Measurements from ENCODE around the gene KCNMB1. TPM values are rescaled to one million over a fixed set of nuclear protein-coding genes. Genes with fewer than 3 reads are reported as not detected.

KCNMB1 gene
- total and polyA plus RNA-seq, 2 donors from 2014 or later = 2.1 to 4.5 TPM

DNA sequence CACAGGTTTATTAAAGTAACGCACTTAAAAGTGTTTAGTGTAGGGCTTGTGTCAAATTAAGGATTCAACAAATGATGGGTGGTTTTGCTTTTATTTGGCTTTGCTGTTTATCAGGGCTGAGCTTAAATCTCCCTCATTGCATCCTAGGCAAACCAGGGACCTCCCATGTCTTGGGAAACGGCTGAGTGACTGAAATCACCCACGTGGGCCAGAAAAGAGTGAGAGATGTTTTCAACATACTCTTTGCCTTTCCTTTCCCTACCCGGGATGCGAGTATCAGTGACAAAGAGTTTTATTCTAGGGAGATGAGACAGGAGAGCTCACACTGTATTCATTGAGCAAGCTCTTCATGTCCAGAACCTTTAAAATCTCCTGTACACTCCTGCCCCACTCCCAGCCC lies 23.3 kb downstream of the KCNMB1 start:
- TF ChIP-seq, protein P1, sequence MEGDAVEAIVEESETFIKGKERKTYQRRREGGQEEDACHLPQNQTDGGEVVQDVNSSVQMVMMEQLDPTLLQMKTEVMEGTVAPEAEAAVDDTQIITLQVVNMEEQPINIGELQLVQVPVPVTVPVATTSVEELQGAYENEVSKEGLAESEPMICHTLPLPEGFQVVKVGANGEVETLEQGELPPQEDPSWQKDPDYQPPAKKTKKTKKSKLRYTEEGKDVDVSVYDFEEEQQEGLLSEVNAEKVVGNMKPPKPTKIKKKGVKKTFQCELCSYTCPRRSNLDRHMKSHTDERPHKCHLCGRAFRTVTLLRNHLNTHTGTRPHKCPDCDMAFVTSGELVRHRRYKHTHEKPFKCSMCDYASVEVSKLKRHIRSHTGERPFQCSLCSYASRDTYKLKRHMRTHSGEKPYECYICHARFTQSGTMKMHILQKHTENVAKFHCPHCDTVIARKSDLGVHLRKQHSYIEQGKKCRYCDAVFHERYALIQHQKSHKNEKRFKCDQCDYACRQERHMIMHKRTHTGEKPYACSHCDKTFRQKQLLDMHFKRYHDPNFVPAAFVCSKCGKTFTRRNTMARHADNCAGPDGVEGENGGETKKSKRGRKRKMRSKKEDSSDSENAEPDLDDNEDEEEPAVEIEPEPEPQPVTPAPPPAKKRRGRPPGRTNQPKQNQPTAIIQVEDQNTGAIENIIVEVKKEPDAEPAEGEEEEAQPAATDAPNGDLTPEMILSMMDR (IDR thresholded peaks at IDR 0.05; ENCODE audit: borderline replicate concordance, extremely low read depth, insufficient read depth) = no peak
- Histone ChIP-seq H3K36me3 (ENCODE audit: control insufficient read depth in 2 of 3, insufficient read depth in 3 of 3, low read length in 3 of 3) (no peaks in the 10 kb centered on the region), H3K9ac (ENCODE audit: low read length in 3 of 3) (no peak overlapping the region), H3K4me3 (ENCODE audit: low read length in 3 of 3) (no peak overlapping the region), H3K9me3 (ENCODE audit: control insufficient read depth in 2 of 3, insufficient read depth in 1 of 3, low read length in 3 of 3) (no peaks in the 10 kb centered on the region), H3K27me3 (ENCODE audit: control insufficient read depth, insufficient read depth, low read length) (no peaks in the 10 kb centered on the region), H3K27ac (ENCODE audit: low read depth in 2 of 2, low read length in 2 of 2) (no peak overlapping the region), H3K4me1 (ENCODE audit: control insufficient read depth in 2 of 3, insufficient read depth in 2 of 3, low read depth in 1 of 3, low read length in 3 of 3) (no peaks in the 10 kb centered on the region)
- intact Hi-C loops (cut with DNase I) = no loop called here
- DNase-seq = no peak
- FAIRE-seq = no peak

DNA sequence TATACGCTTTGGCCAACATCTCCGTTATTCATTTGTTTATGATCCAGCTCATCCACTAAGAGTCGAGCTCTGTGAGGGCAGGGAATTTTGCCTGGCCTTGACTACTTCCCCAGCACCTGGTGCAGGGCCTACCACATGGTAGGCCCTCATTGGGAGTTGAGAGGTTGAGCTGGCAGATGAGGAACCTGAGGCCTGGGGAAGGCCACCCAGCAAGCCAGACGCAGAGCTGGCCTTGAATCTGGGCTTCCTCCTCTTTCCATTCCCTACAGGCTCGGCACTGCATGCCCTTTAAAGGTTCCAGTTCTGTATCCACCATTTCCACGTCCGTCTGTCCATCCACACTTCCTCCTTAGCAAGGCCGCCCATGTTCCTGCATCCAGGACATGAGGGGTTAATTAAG lies 24.2 kb downstream of the KCNMB1 start:
- FAIRE-seq = no peak
- TF ChIP-seq, protein P1 (IDR thresholded peaks at IDR 0.05; ENCODE audit: borderline replicate concordance, extremely low read depth, insufficient read depth) = no peak
- H3K36me3 ChIP-seq (ENCODE audit: control insufficient read depth in 2 of 3, insufficient read depth in 3 of 3, low read length in 3 of 3) = no peaks in the 10 kb centered on the region
- no peaks in the 10 kb centered on the region for H3K4me1 ChIP-seq (ENCODE audit: control insufficient read depth in 2 of 3, insufficient read depth in 2 of 3, low read depth in 1 of 3, low read length in 3 of 3)
- no peak overlapping the region for H3K27ac ChIP-seq (ENCODE audit: low read depth in 2 of 2, low read length in 2 of 2)
- no peak for DNase-seq
- H3K27me3 ChIP-seq (ENCODE audit: control insufficient read depth, insufficient read depth, low read length) = no peaks in the 10 kb centered on the region
- H3K4me3 ChIP-seq (ENCODE audit: low read length in 3 of 3) = no peak overlapping the region
- H3K9me3 ChIP-seq (ENCODE audit: control insufficient read depth in 2 of 3, insufficient read depth in 1 of 3, low read length in 3 of 3) = no peaks in the 10 kb centered on the region
- intact Hi-C loops (cut with DNase I) = no loop called here
- no peak overlapping the region for H3K9ac ChIP-seq (ENCODE audit: low read length in 3 of 3)

- H3K27me3 ChIP-seq (ENCODE audit: control insufficient read depth, insufficient read depth, low read length) = no peaks in the 10 kb centered on the region
- TF ChIP-seq, protein P1 (IDR thresholded peaks at IDR 0.05; ENCODE audit: borderline replicate concordance, extremely low read depth, insufficient read depth) = no peak
- no peak for DNase-seq
- H3K36me3 ChIP-seq (ENCODE audit: control insufficient read depth in 2 of 3, insufficient read depth in 3 of 3, low read length in 3 of 3) = no peaks in the 10 kb centered on the region
- intact Hi-C loops (cut with DNase I) = no loop called here
- H3K27ac ChIP-seq (ENCODE audit: low read depth in 2 of 2, low read length in 2 of 2) = no peak overlapping the region
- H3K4me3 ChIP-seq (ENCODE audit: low read length in 3 of 3) = no peak overlapping the region
- H3K9me3 ChIP-seq (ENCODE audit: control insufficient read depth in 2 of 3, insufficient read depth in 1 of 3, low read length in 3 of 3) = no peaks in the 10 kb centered on the region
- H3K4me1 ChIP-seq (ENCODE audit: control insufficient read depth in 2 of 3, insufficient read depth in 2 of 3, low read depth in 1 of 3, low read length in 3 of 3) = no peaks in the 10 kb centered on the region
- no peak for FAIRE-seq
- H3K9ac ChIP-seq (ENCODE audit: low read length in 3 of 3) = no peak overlapping the region
Observed at GRCh38 chr5:170363671-170364070, 25.5 kb downstream of the KCNMB1 start.

DNA sequence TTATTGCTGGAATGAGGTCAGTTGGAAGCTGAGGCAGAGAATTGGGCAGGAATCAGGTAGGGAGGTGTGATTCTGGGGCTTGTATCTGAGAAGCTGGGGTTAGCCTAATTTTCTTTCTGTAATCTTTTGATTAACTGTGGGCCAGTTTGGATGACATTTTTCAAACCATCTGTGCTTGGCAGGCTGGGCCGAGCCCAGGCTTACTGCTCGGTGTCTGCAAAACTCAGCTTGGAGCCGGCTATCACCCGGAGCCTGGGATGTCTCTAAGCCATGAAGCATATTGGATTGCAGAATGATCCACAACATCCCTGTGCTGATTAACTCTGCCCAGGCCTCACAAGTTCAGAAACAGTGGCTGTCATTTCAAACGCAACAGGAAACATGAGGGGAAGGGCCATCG lies 26.5 kb downstream of the KCNMB1 start:
- intact Hi-C loops (cut with DNase I) = no loop called here
- FAIRE-seq = no peak

More for the DNA sequence above, 26.5 kb downstream of the KCNMB1 start:
- DNase-seq = no peak
- H3K4me1 ChIP-seq (ENCODE audit: control insufficient read depth in 2 of 3, insufficient read depth in 2 of 3, low read depth in 1 of 3, low read length in 3 of 3) = no peaks in the 10 kb centered on the region
- H3K36me3 ChIP-seq (ENCODE audit: control insufficient read depth in 2 of 3, insufficient read depth in 3 of 3, low read length in 3 of 3) = no peaks in the 10 kb centered on the region
- no peak overlapping the region for H3K27ac ChIP-seq (ENCODE audit: low read depth in 2 of 2, low read length in 2 of 2)
- TF ChIP-seq, protein P1 (IDR thresholded peaks at IDR 0.05; ENCODE audit: borderline replicate concordance, extremely low read depth, insufficient read depth) = no peak
- no peak overlapping the region for H3K4me3 ChIP-seq (ENCODE audit: low read length in 3 of 3)
- no peaks in the 10 kb centered on the region for H3K27me3 ChIP-seq (ENCODE audit: control insufficient read depth, insufficient read depth, low read length)
- H3K9ac ChIP-seq (ENCODE audit: low read length in 3 of 3) = no peak overlapping the region
- H3K9me3 ChIP-seq (ENCODE audit: control insufficient read depth in 2 of 3, insufficient read depth in 1 of 3, low read length in 3 of 3) = no peaks in the 10 kb centered on the region

Data from kidney (tissue), 14 donors.